ENCODE measurements around the gene RAB29. TPM values are rescaled to one million over a fixed set of nuclear protein-coding genes. Genes with fewer than 3 reads are reported as not detected.

The RAB29 gene
- total RNA-seq, 2 experiments from 2014 or later: 11.7 to 11.8 TPM

DNA sequence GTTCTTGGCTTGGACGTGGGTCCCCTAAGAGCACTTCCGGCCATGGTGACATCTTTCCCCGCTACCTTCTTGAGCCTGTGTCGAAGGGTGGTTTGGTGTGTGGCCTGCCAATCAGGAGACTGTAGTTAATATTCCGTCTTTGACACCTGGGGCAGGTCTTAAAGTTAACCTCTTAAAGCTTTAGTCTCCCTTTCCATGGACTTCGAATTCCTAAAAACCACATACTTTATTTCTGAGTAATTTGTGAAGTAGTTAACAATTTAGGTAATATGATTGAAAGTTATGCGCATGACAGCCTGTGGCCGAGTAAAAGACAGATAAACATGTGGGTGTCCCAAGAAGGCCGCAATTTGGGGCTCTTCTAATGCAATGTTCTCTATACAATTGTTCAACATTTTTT, 10.2 kb upstream of the RAB29 start:
- Mint-ChIP-seq H3K4me1 (ENCODE audit: low read depth) (peaks cover 7% of the 10 kb centered on the region), H3K4me3 (no peak overlapping the region), H3K9me3 (no peaks in the 10 kb centered on the region), H3K27me3 (no peaks in the 10 kb centered on the region), H3K27ac (no peak overlapping the region), H3K36me3 (ENCODE audit: low read depth) (peaks cover 13% of the 10 kb centered on the region)
- H3K27ac ChIP-seq (ENCODE audit: low read depth in 1 of 2, low read length in 2 of 2): no peak overlapping the region
- no peaks in the 10 kb centered on the region for H3K27me3 ChIP-seq (ENCODE audit: control insufficient read depth in 1 of 2, insufficient read depth in 2 of 2, low read length in 2 of 2)
- ChIA-PET POLR2A (interaction anchor here (1.6 kb wide), 1 partner anchor 10 kb away, joined by 4 read pairs; the partner anchor contains the start of gene RAB29), CTCF (interaction anchor here (1.1 to 2.8 kb wide), 2 partner anchors 13 to 192 kb away, joined by 5 to 9 read pairs; no protein-coding TSS in a partner anchor)
- ATAC-seq (ENCODE audit: poor library complexity) (no peak), DNase-seq (no peak)
- no peaks in the 10 kb centered on the region for H3K9me3 ChIP-seq (ENCODE audit: control insufficient read depth in 1 of 2, insufficient read depth in 1 of 2, low read length in 2 of 2)
- H3K36me3 ChIP-seq (ENCODE audit: insufficient read depth, low read length): peaks cover 10% of the 10 kb centered on the region
- intact Hi-C loops (cut with DNase I, micrococcal nuclease): loop anchor here in 1 of 2 experiments (5.0 kb wide), 1 partner anchor 193 kb away; no protein-coding TSS in a partner anchor
- peaks cover 8% of the 10 kb centered on the region for H3K4me1 ChIP-seq (ENCODE audit: insufficient read depth, low read length)
- TF ChIP-seq, protein P1, sequence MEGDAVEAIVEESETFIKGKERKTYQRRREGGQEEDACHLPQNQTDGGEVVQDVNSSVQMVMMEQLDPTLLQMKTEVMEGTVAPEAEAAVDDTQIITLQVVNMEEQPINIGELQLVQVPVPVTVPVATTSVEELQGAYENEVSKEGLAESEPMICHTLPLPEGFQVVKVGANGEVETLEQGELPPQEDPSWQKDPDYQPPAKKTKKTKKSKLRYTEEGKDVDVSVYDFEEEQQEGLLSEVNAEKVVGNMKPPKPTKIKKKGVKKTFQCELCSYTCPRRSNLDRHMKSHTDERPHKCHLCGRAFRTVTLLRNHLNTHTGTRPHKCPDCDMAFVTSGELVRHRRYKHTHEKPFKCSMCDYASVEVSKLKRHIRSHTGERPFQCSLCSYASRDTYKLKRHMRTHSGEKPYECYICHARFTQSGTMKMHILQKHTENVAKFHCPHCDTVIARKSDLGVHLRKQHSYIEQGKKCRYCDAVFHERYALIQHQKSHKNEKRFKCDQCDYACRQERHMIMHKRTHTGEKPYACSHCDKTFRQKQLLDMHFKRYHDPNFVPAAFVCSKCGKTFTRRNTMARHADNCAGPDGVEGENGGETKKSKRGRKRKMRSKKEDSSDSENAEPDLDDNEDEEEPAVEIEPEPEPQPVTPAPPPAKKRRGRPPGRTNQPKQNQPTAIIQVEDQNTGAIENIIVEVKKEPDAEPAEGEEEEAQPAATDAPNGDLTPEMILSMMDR (IDR thresholded peaks at IDR 0.05): no peak
- no peak overlapping the region for H3K4me3 ChIP-seq (ENCODE audit: low read length)

DNA sequence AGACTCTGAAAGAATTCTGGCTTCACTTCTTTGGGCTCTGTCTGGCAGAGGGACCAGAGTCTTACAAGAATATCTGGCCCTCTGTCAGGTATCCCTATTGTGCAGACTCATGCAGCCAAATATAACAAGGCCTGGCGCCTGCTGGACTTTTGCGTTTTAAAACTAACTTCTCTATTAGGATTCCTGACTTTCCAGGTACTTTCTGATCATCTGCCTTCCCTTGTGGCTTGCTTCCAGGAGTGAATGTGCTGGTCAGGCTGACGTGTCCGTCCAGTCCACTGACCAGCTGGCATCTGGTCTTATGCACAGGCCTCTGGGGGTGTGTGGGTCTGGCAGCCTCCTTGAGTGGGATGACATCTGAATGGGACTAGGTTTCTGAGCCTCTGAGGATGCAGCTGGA, 8.6 kb upstream of the RAB29 start:
- no peaks in the 10 kb centered on the region for H3K36me3 Mint-ChIP-seq (ENCODE audit: low read depth)
- H3K27me3 Mint-ChIP-seq: no peaks in the 10 kb centered on the region
- TF ChIP-seq, protein P1 (IDR thresholded peaks at IDR 0.05): no peak
- ATAC-seq (ENCODE audit: poor library complexity) (no peak), DNase-seq (no peak)
- no peaks in the 10 kb centered on the region for H3K9me3 ChIP-seq (ENCODE audit: control insufficient read depth in 1 of 2, insufficient read depth in 1 of 2, low read length in 2 of 2)
- H3K4me3 ChIP-seq (ENCODE audit: low read length): no peak overlapping the region
- no peaks in the 10 kb centered on the region for H3K9me3 Mint-ChIP-seq
- H3K27ac ChIP-seq (ENCODE audit: low read depth in 1 of 2, low read length in 2 of 2): no peak overlapping the region
- ChIA-PET POLR2A (interaction anchor here (1.6 kb wide), 1 partner anchor 9 kb away, joined by 4 read pairs; the partner anchor contains the start of gene RAB29), CTCF (interaction anchor here (2.8 kb wide), 1 partner anchor 193 kb away, joined by 9 read pairs; no protein-coding TSS in a partner anchor)
- no peak overlapping the region for H3K4me3 Mint-ChIP-seq
- peaks cover 8% of the 10 kb centered on the region for H3K4me1 ChIP-seq (ENCODE audit: insufficient read depth, low read length)
- intact Hi-C loops (cut with DNase I, micrococcal nuclease): loop anchor here (2.0 to 5.0 kb wide), 2 partner anchors 125 to 192 kb away; no protein-coding TSS in a partner anchor
- no peaks in the 10 kb centered on the region for H3K36me3 ChIP-seq (ENCODE audit: insufficient read depth, low read length)
- H3K4me1 Mint-ChIP-seq (ENCODE audit: low read depth): peaks cover 7% of the 10 kb centered on the region
- no peaks in the 10 kb centered on the region for H3K27me3 ChIP-seq (ENCODE audit: control insufficient read depth in 1 of 2, insufficient read depth in 2 of 2, low read length in 2 of 2)
- H3K27ac Mint-ChIP-seq: no peak overlapping the region

GRCh38 chr1:205783433-205783795, 8.1 kb upstream of the RAB29 start:
- H3K4me1 ChIP-seq (ENCODE audit: insufficient read depth, low read length): peaks cover 8% of the 10 kb centered on the region
- no peaks in the 10 kb centered on the region for H3K9me3 ChIP-seq (ENCODE audit: control insufficient read depth in 1 of 2, insufficient read depth in 1 of 2, low read length in 2 of 2)
- no peak for ATAC-seq (ENCODE audit: poor library complexity)
- no peak overlapping the region for H3K27ac ChIP-seq (ENCODE audit: low read depth in 1 of 2, low read length in 2 of 2)
- H3K27me3 ChIP-seq (ENCODE audit: control insufficient read depth in 1 of 2, insufficient read depth in 2 of 2, low read length in 2 of 2): no peaks in the 10 kb centered on the region
- no peaks in the 10 kb centered on the region for H3K9me3 Mint-ChIP-seq
- ChIA-PET CTCF (interaction anchor here (0.7 to 1.6 kb wide), 2 partner anchors 8 to 125 kb away, joined by 4 read pairs; no protein-coding TSS in a partner anchor), POLR2A (no interaction called here)
- TF ChIP-seq, protein P1 (IDR thresholded peaks at IDR 0.05): no peak
- intact Hi-C loops (cut with DNase I, micrococcal nuclease): loop anchor here (2.0 to 5.0 kb wide), 2 partner anchors 125 to 191 kb away; no protein-coding TSS in a partner anchor
- no peaks in the 10 kb centered on the region for H3K36me3 ChIP-seq (ENCODE audit: insufficient read depth, low read length)
- no peak overlapping the region for H3K4me3 ChIP-seq (ENCODE audit: low read length)
- H3K4me3 Mint-ChIP-seq: no peak overlapping the region
- DNase-seq: no peak
- peaks cover 7% of the 10 kb centered on the region for H3K4me1 Mint-ChIP-seq (ENCODE audit: low read depth)
- H3K36me3 Mint-ChIP-seq (ENCODE audit: low read depth): no peaks in the 10 kb centered on the region
- no peaks in the 10 kb centered on the region for H3K27me3 Mint-ChIP-seq
- no peak overlapping the region for H3K27ac Mint-ChIP-seq

Measured in CD4-positive, alpha-beta T cell (primary cell).